Calu3 (cell line): ENCODE data around the gene CHD9. TPM values are rescaled to one million over a fixed set of nuclear protein-coding genes. Genes with fewer than 3 reads are reported as not detected.
A peak's percentile ranks its signal among the peaks of the same experiment; 100 is the strongest.
"Not testable (repeated sequence)": the region's sequence is repeated elsewhere in the genome, so short reads cannot be mapped to it uniquely, and the experiment has no call there.

Source experiments
- BruUV-seq: library from RNA; stranded (reverse); fragments of 400-500 nt; replicated peaks from 2 replicates; lab custom pipeline; 2021; lab: Mats Ljungman, UMichigan
- CTCF ChIA-PET: fragments of 300-600 bp; sonication (Branson Sonifier 250); formaldehyde crosslinking; loops from one replicate; lab custom pipeline; 2022; ENCODE audit warnings: antibody characterized with exemption; lab: Charles Lee
- DNase-seq: peaks from one replicate; pipeline ENCODE4 v3.0.0; 2022
- H3K27ac Mint-ChIP-seq: one replicate; pipeline ENCODE4 v1.8.0; 2022; ENCODE audit warnings: mixed read lengths; ENCODE audit not compliant: unreplicated experiment
- H3K27me3 Mint-ChIP-seq: one replicate; pipeline ENCODE4 v1.8.0; 2022; ENCODE audit warnings: mixed read lengths; ENCODE audit not compliant: unreplicated experiment
- H3K36me3 Mint-ChIP-seq: one replicate; pipeline ENCODE4 v1.8.0; 2022; ENCODE audit warnings: mild to moderate bottlenecking, moderate library complexity, mixed read lengths; ENCODE audit not compliant: insufficient read depth, unreplicated experiment
- H3K4me1 Mint-ChIP-seq: one replicate; pipeline ENCODE4 v1.8.0; 2022; ENCODE audit warnings: mild to moderate bottlenecking, low read depth, mixed read lengths; ENCODE audit not compliant: unreplicated experiment
- H3K4me3 Mint-ChIP-seq: one replicate; pipeline ENCODE4 v1.8.0; 2022; ENCODE audit warnings: mild to moderate bottlenecking, low read depth, moderate library complexity, mixed read lengths; ENCODE audit not compliant: unreplicated experiment
- H3K9me3 Mint-ChIP-seq: one replicate; pipeline ENCODE4 v1.8.0; 2022; ENCODE audit warnings: low read depth, mixed read lengths; ENCODE audit not compliant: unreplicated experiment
- intact Hi-C: fragments of 100-400 bp; cut with micrococcal nuclease; formaldehyde crosslinking; loops from one replicate; pipeline ENCODE4 v1.10.0; 2022; ENCODE audit not compliant: unreplicated experiment
- total RNA-seq: library from RNA; stranded (reverse); gene quantifications from 2 replicates; pipeline ENCODE4 v1.2.3, GENCODE V29; 2022
- TF ChIP-seq, protein P1 (sequence below): fragments of 200-600 bp; IDR thresholded peaks from one replicate; pipeline ENCODE4 v1.8.0; 2022; ENCODE audit warnings: antibody characterized with exemption; ENCODE audit not compliant: unreplicated experiment

CHD9 gene
- total RNA-seq, 1 experiment from 2014 or later, result 69.5 TPM

GRCh38 chr16:53266156-53266555, 211.4 kb downstream of the CHD9 start:
- H3K27ac Mint-ChIP-seq, result peak overlapping the region; percentile 2
- peaks cover 11% of the 10 kb centered on the region for H3K36me3 Mint-ChIP-seq
- intact Hi-C loops, result no loop called here
- no TSS peak for BruUV-seq
- CTCF ChIA-PET, result no interaction called here
- H3K4me1 Mint-ChIP-seq, result no peaks in the 10 kb centered on the region
- DNase-seq, result no peak
- TF ChIP-seq, protein P1, sequence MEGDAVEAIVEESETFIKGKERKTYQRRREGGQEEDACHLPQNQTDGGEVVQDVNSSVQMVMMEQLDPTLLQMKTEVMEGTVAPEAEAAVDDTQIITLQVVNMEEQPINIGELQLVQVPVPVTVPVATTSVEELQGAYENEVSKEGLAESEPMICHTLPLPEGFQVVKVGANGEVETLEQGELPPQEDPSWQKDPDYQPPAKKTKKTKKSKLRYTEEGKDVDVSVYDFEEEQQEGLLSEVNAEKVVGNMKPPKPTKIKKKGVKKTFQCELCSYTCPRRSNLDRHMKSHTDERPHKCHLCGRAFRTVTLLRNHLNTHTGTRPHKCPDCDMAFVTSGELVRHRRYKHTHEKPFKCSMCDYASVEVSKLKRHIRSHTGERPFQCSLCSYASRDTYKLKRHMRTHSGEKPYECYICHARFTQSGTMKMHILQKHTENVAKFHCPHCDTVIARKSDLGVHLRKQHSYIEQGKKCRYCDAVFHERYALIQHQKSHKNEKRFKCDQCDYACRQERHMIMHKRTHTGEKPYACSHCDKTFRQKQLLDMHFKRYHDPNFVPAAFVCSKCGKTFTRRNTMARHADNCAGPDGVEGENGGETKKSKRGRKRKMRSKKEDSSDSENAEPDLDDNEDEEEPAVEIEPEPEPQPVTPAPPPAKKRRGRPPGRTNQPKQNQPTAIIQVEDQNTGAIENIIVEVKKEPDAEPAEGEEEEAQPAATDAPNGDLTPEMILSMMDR, result no peak
- no peaks in the 10 kb centered on the region for H3K9me3 Mint-ChIP-seq
- no peaks in the 10 kb centered on the region for H3K27me3 Mint-ChIP-seq
- no peak overlapping the region for H3K4me3 Mint-ChIP-seq

GRCh38 chr16:53278498-53278897, 223.7 kb downstream of the CHD9 start:
- BruUV-seq, H3K9me3 Mint-ChIP-seq, H3K27me3 Mint-ChIP-seq, H3K4me3 Mint-ChIP-seq, H3K36me3 Mint-ChIP-seq, H3K27ac Mint-ChIP-seq, DNase-seq, intact Hi-C loops, H3K4me1 Mint-ChIP-seq: not testable (repeated sequence)
- CTCF ChIA-PET, result interaction anchor here (0.7 kb wide), 1 partner anchor 1146 kb away, joined by 3 read pairs; no protein-coding TSS in a partner anchor

- Mint-ChIP-seq H3K36me3 (peaks cover 4% of the 10 kb centered on the region), H3K4me3 (no peak overlapping the region), H3K27ac (no peak overlapping the region), H3K9me3 (no peaks in the 10 kb centered on the region), H3K4me1 (no peaks in the 10 kb centered on the region), H3K27me3 (no peaks in the 10 kb centered on the region)
- CTCF ChIA-PET, result no interaction called here
- BruUV-seq, result no TSS peak
- TF ChIP-seq, protein P1, result no peak
- intact Hi-C loops, result loop anchor here (10.0 kb wide), 1 partner anchor 146 kb away; no protein-coding TSS in a partner anchor
- no peak for DNase-seq
Measured at GRCh38 chr16:53281280-53281679, 226.5 kb downstream of the CHD9 start.

DNA sequence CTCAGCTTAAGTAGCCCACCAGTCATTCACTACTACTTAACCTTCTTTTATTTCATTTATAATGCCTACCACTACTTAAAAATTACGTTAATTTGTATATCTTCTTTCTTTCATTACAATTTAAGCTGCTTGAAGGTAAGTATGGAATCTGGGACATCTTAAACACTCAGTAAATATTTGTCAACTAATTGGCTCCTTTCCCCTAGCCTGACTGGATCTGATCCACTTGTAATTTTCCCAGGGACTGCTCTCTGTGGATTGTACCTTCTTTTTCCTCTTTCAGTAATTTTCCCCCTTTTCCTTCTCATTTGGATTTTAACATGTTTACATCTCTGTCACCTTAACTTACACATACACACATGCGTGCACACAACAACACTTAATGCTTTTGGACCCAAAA, 227.1 kb downstream of the CHD9 start:
- Mint-ChIP-seq H3K4me3 (no peak overlapping the region), H3K27ac (no peak overlapping the region), H3K9me3 (no peaks in the 10 kb centered on the region), H3K4me1 (no peaks in the 10 kb centered on the region), H3K27me3 (no peaks in the 10 kb centered on the region), H3K36me3 (peaks cover 4% of the 10 kb centered on the region)
- BruUV-seq, result no TSS peak
- DNase-seq, result no peak
- intact Hi-C loops, result loop anchor here (10.0 kb wide), 1 partner anchor 147 kb away; no protein-coding TSS in a partner anchor
- CTCF ChIA-PET, result no interaction called here
- TF ChIP-seq, protein P1, result no peak

- Mint-ChIP-seq H3K27me3 (no peaks in the 10 kb centered on the region), H3K4me3 (no peak overlapping the region), H3K4me1 (no peaks in the 10 kb centered on the region), H3K36me3 (peaks cover 4% of the 10 kb centered on the region), H3K9me3 (no peaks in the 10 kb centered on the region), H3K27ac (no peak overlapping the region)
- BruUV-seq, result no TSS peak
- no peak for DNase-seq
- CTCF ChIA-PET, result no interaction called here
- TF ChIP-seq, protein P1, result no peak
- intact Hi-C loops, result loop anchor here (10.0 kb wide), 1 partner anchor 148 kb away; no protein-coding TSS in a partner anchor
Measured at GRCh38 chr16:53282328-53282727, 227.5 kb downstream of the CHD9 start.
